IMR-90 (cell line): ENCODE results near the gene NAP1L1. TPM values are rescaled to one million over a fixed set of nuclear protein-coding genes. Genes with fewer than 3 reads are reported as not detected.

Experiments used
- ATAC-seq: fragments of 200-7000 bp; cut with Tn5 transposase; 2 replicates; pipeline ENCODE4 v1.9.1; 2020; ENCODE audit warnings: low read depth, mild to moderate bottlenecking, moderate library complexity
- BruUV-seq: library from RNA; stranded (reverse); fragments of 400-500 nt; replicated peaks from 2 replicates; lab custom pipeline; 2021; lab: Mats Ljungman, UMichigan
- CTCF ChIA-PET: fragments of 300-600 bp; formaldehyde crosslinking; extraction: SDS; loops from one replicate; lab custom pipeline; 2021; ENCODE audit warnings: antibody characterized with exemption; lab: Yijun Ruan, JAX
- POLR2A ChIA-PET: fragments of 300-600 bp; sonication (Branson Sonifier 250); formaldehyde crosslinking; loops from one replicate; lab custom pipeline; 2022; ENCODE audit warnings: antibody characterized with exemption; ENCODE audit not compliant: unreplicated experiment; lab: Charles Lee
- DNase-seq: peaks from one replicate; pipeline ENCODE4 v3.0.0; 2013
- H2AFZ ChIP-seq: replicated peaks from 2 replicates; pipeline ENCODE3; 2013; ENCODE audit warnings: low read length, mild to moderate bottlenecking; ENCODE audit not compliant: poor library complexity
- H2AK5ac ChIP-seq: 2 replicates; pipeline ENCODE4 v1.6.1; 2013; ENCODE audit warnings: low read depth, low read length, inconsistent platforms
- H2AK9ac ChIP-seq: replicated peaks from 2 replicates; pipeline ENCODE3; 2013; ENCODE audit warnings: mild to moderate bottlenecking, low read depth, low read length, moderate library complexity; ENCODE audit not compliant: poor library complexity
- H2BK120ac ChIP-seq: 2 replicates; pipeline ENCODE4 v1.6.1; 2013; ENCODE audit warnings: low read depth, low read length, inconsistent platforms
- H2BK15ac ChIP-seq: 3 replicates; pipeline ENCODE4 v1.6.1; 2013; ENCODE audit warnings: low read depth, low read length, inconsistent platforms
- H2BK20ac ChIP-seq: 2 replicates; pipeline ENCODE4 v1.6.1; 2013; ENCODE audit warnings: low read depth, mild to moderate bottlenecking, inconsistent platforms, low read length, moderate library complexity
- H2BK5ac ChIP-seq: 2 replicates; pipeline ENCODE4 v1.6.1; 2013; ENCODE audit warnings: mild to moderate bottlenecking, low read depth, low read length, inconsistent platforms; ENCODE audit not compliant: poor library complexity, severe bottlenecking
- H3K14ac ChIP-seq: replicated peaks from 2 replicates; pipeline ENCODE4 v1.6.1; 2013; ENCODE audit warnings: low read depth, low read length, inconsistent platforms
- H3K18ac ChIP-seq: 2 replicates; pipeline ENCODE4 v1.6.1; 2013; ENCODE audit warnings: low read depth, low read length, control low read depth
- H3K23ac ChIP-seq: 2 replicates; pipeline ENCODE4 v1.6.1; 2013; ENCODE audit warnings: low read depth, low read length, inconsistent platforms
- H3K27ac ChIP-seq: 2 replicates; pipeline ENCODE4 v1.5.1; 2013; ENCODE audit warnings: mild to moderate bottlenecking, control low read depth, low read length; ENCODE audit not compliant: insufficient read depth
- H3K27me3 ChIP-seq: 2 replicates; pipeline ENCODE4 v1.6.1; 2013; ENCODE audit warnings: low read length; ENCODE audit not compliant: control insufficient read depth, insufficient read depth
- H3K36me3 ChIP-seq: 2 replicates; pipeline ENCODE4 v1.6.1; 2013; ENCODE audit warnings: low read length, mixed read lengths; ENCODE audit not compliant: control insufficient read depth, insufficient read depth
- H3K4ac ChIP-seq: 2 replicates; pipeline ENCODE4 v1.6.1; 2013; ENCODE audit warnings: low read depth, low read length, inconsistent platforms
- H3K4me1 ChIP-seq: 2 replicates; pipeline ENCODE4 v1.6.1; 2013; ENCODE audit warnings: low read length, mixed read lengths; ENCODE audit not compliant: control insufficient read depth, insufficient read depth
- H3K4me2 ChIP-seq: 2 replicates; pipeline ENCODE4 v1.6.1; 2013; ENCODE audit warnings: low read depth, mild to moderate bottlenecking, control low read depth, low read length, moderate library complexity
- H3K4me3 ChIP-seq: 2 replicates; pipeline ENCODE4 v1.5.1; 2013; ENCODE audit warnings: low read depth, mild to moderate bottlenecking, control low read depth, low read length, moderate library complexity; ENCODE audit not compliant: insufficient read depth
- H3K56ac ChIP-seq: 2 replicates; pipeline ENCODE4 v1.6.1; 2013; ENCODE audit warnings: low read length, inconsistent platforms; ENCODE audit not compliant: insufficient read depth; ENCODE audit errors: extremely low read depth
- H3K79me1 ChIP-seq, 2 experiments: 2 replicates each; pipeline ENCODE4 v1.6.1; 2013; ENCODE audit warnings: low read length in 2 of 2, inconsistent platforms in 1 of 2, low read depth in 1 of 2
- H3K9ac ChIP-seq: 2 replicates; pipeline ENCODE4 v1.6.1; 2013; ENCODE audit warnings: low read depth, low read length, control low read depth
- H3K9me1 ChIP-seq: 2 replicates; pipeline ENCODE4 v1.6.1; 2013; ENCODE audit warnings: low read length, inconsistent platforms; ENCODE audit not compliant: insufficient read depth
- H3K9me3 ChIP-seq: 2 replicates; pipeline ENCODE4 v1.6.1; 2013; ENCODE audit warnings: low read length; ENCODE audit not compliant: control insufficient read depth, insufficient read depth
- H4K20me1 ChIP-seq: 2 replicates; pipeline ENCODE4 v1.6.1; 2013; ENCODE audit warnings: low read length, inconsistent platforms; ENCODE audit not compliant: insufficient read depth
- H4K5ac ChIP-seq: 2 replicates; pipeline ENCODE4 v1.6.1; 2013; ENCODE audit warnings: mild to moderate bottlenecking, low read depth, low read length, control low read depth
- H4K8ac ChIP-seq, 2 experiments: 2 replicates each; pipeline ENCODE4 v1.6.1; 2013; ENCODE audit warnings: low read depth in 2 of 2, low read length in 2 of 2, control low read depth in 1 of 2, inconsistent platforms in 1 of 2
- H4K91ac ChIP-seq: 2 replicates; pipeline ENCODE4 v1.6.1; 2013; ENCODE audit warnings: low read depth, low read length, inconsistent platforms; ENCODE audit not compliant: insufficient read depth
- MAZ ChIP-seq: IDR thresholded peaks from 2 replicates; pipeline ENCODE4 v1.6.1; 2012; ENCODE audit warnings: low read depth, mild to moderate bottlenecking, low read length, improper control_type of control experiment, moderate library complexity, borderline replicate concordance
- WGBS, 2 experiments: methylation state at CpG; one replicate each; pipeline versions ENCODE4 v1.1.5 to v1.1.7; 2013; ENCODE audit warnings: missing lambda C conversion rate in 2 of 2; ENCODE audit not compliant: insufficient read length in 1 of 2; ENCODE audit errors: extremely low coverage in 2 of 2; 5-methylcytosine and 5-hydroxymethylcytosine counted together
- dilution Hi-C: fragments of 300-500 bp; cut with HindIII; formaldehyde crosslinking; loops from one replicate; pipeline ENCODE4 v1.14.3; 2018; ENCODE audit warnings: low sequenced_read_pairs; ENCODE audit not compliant: unreplicated experiment
- in situ Hi-C: fragments of 300-500 bp; cut with MboI; formaldehyde crosslinking; loops from 3 replicates; pipeline ENCODE4 v1.14.3; 2019; ENCODE audit warnings: low sequenced_read_pairs, inconsistent platforms, mixed read lengths
- intact Hi-C: fragments of 100-400 bp; cut with micrococcal nuclease; formaldehyde crosslinking; loops from 2 replicates; pipeline ENCODE4 v1.10.0; 2022
- polyA plus RNA-seq, 3 experiments: library from polyadenylated mRNA; depleted of rRNA; stranded (reverse); fragments of >200 nt; gene quantifications; 2 replicates each; pipeline ENCODE4 v1.2.3, GENCODE V29; 2012; ENCODE audit warnings: low replicate concordance in 1 of 3
- total RNA-seq: library from RNA; depleted of rRNA; stranded (reverse); fragments of >200 nt; gene quantifications from 2 replicates; pipeline ENCODE4 v1.2.3, GENCODE V29; 2012

The NAP1L1 gene
- total and polyA plus RNA-seq, 2 of the 4 experiments (the other 2 are of a cell fraction) = 86.4 to 200 TPM

- Histone ChIP-seq H3K27me3 (no peaks in the 10 kb centered on the region), H3K18ac (no peak overlapping the region; the same call in 1 of the 2 replicates), H2BK5ac (no peak overlapping the region), H3K9ac (no peak overlapping the region), H3K79me1 (no peaks in the 10 kb centered on the region), H3K4me3 (no peak overlapping the region), H3K9me1 (peaks cover 8% of the 10 kb centered on the region; the same call in 1 of the 2 replicates), H3K14ac (no peak overlapping the region), H4K8ac (no peak overlapping the region), H2BK20ac (no peak overlapping the region), H3K9me3 (no peaks in the 10 kb centered on the region), H4K20me1 (no peaks in the 10 kb centered on the region), H4K91ac (no peak overlapping the region), H3K4me1 (peaks cover 2% of the 10 kb centered on the region), H3K4ac (no peak overlapping the region), H2AK5ac (peak overlapping the region; percentile 20; the same call in 1 of the 2 replicates), H3K36me3 (no peaks in the 10 kb centered on the region), H2AFZ (no peak overlapping the region), H3K27ac (no peak overlapping the region), H2AK9ac (no peak overlapping the region), H2BK15ac (no peak overlapping the region), H3K23ac (no peak overlapping the region), H2BK120ac (no peak overlapping the region), H4K5ac (no peak overlapping the region), H3K56ac (no peak overlapping the region), H3K4me2 (no peak overlapping the region)
- BruUV-seq = no TSS peak
- no peak for ATAC-seq
- whole genome bisulfite sequencing, 2 experiments = 86% methylated on average over 1 of the region's 1 CpG; no CpG with 5 or more reads in 1 of the 2 experiments
- in situ Hi-C loops = no loop called here
- CTCF ChIA-PET = no interaction called here
- intact Hi-C loops = no loop called here
- TF ChIP-seq MAZ = no peak
- POLR2A ChIA-PET = no interaction called here
- no peak for DNase-seq
- dilution Hi-C loops = no loop called here
Observed at GRCh38 chr12:76101739-76102385, 17.4 kb upstream of the NAP1L1 start.
